RWPE2 (cell line): Measurements from ENCODE around the gene C13orf42.

Experiments
- ATAC-seq: fragments of 200-7000 bp; cut with Tn5 transposase; 3 replicates; pipeline ENCODE4 v1.9.1; 2021; ENCODE audit warnings: low read depth
- DNase-seq: peaks from one replicate; pipeline ENCODE4 v3.0.0-alpha.2; 2020; ENCODE audit warnings: low spot score
- H3K27ac ChIP-seq: fragments of 450-650 bp; 2 replicates; pipeline ENCODE4 v1.5.1; 2017; ENCODE audit warnings: mild to moderate bottlenecking; ENCODE audit not compliant: poor library complexity, severe bottlenecking
- H3K27me3 ChIP-seq: fragments of 250-450 bp; sonication (Bioruptor Pico); 2 replicates; pipeline ENCODE4 v1.5.1; 2021; ENCODE audit warnings: mild to moderate bottlenecking, moderate library complexity; ENCODE audit not compliant: insufficient read depth, poor library complexity, severe bottlenecking
- H3K36me3 ChIP-seq: fragments of 250-450 bp; sonication (Bioruptor Pico); 2 replicates; pipeline ENCODE4 v1.5.1; 2020; ENCODE audit warnings: low read depth, mild to moderate bottlenecking, moderate library complexity
- H3K4me1 ChIP-seq: fragments of 250-450 bp; sonication (Bioruptor Pico); 2 replicates; pipeline ENCODE4 v1.5.1; 2021; ENCODE audit warnings: mild to moderate bottlenecking, moderate library complexity; ENCODE audit not compliant: insufficient read depth, poor library complexity, severe bottlenecking
- H3K4me3 ChIP-seq: fragments of 250-450 bp; sonication (Bioruptor Pico); 2 replicates; pipeline ENCODE4 v1.5.1; 2021; ENCODE audit warnings: mild to moderate bottlenecking, moderate library complexity; ENCODE audit not compliant: severe bottlenecking
- H3K9me3 ChIP-seq: fragments of 250-450 bp; sonication (Bioruptor Pico); 2 replicates; pipeline ENCODE4 v1.5.1; 2021; ENCODE audit warnings: mild to moderate bottlenecking, moderate library complexity; ENCODE audit not compliant: severe bottlenecking
- TF ChIP-seq, protein P1 (sequence below): fragments of 450-650 bp; IDR thresholded peaks from one replicate; pipeline ENCODE4 v1.5.1; 2017; ENCODE audit warnings: mild to moderate bottlenecking, moderate library complexity; ENCODE audit not compliant: poor library complexity, severe bottlenecking

Gene C13orf42

DNA sequence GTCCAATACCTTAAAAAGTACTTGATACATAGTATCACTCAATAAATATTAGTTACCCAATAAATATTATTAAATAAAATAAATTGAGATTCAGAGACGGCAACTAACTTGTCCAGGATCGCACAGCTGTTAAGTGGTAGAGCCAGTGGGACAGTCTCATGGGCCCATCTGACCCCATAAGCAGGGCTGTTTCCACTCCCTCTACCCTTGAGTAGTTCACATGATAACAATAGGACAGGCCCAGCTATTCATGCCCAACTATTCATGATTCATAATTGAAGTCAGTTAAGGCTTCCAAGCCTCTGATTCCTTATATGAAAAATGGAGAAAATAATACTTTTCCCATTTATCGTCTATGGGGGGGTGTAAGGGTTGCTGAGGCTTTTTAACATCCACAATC lies 78.2 kb downstream of the C13orf42 start:
- H3K36me3 ChIP-seq, result no peaks in the 10 kb centered on the region
- H3K4me1 ChIP-seq, result no peaks in the 10 kb centered on the region
- no peak overlapping the region for H3K4me3 ChIP-seq
- DNase-seq, result no peak
- H3K27me3 ChIP-seq, result no peaks in the 10 kb centered on the region
- TF ChIP-seq, protein P1, sequence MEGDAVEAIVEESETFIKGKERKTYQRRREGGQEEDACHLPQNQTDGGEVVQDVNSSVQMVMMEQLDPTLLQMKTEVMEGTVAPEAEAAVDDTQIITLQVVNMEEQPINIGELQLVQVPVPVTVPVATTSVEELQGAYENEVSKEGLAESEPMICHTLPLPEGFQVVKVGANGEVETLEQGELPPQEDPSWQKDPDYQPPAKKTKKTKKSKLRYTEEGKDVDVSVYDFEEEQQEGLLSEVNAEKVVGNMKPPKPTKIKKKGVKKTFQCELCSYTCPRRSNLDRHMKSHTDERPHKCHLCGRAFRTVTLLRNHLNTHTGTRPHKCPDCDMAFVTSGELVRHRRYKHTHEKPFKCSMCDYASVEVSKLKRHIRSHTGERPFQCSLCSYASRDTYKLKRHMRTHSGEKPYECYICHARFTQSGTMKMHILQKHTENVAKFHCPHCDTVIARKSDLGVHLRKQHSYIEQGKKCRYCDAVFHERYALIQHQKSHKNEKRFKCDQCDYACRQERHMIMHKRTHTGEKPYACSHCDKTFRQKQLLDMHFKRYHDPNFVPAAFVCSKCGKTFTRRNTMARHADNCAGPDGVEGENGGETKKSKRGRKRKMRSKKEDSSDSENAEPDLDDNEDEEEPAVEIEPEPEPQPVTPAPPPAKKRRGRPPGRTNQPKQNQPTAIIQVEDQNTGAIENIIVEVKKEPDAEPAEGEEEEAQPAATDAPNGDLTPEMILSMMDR, result no peak
- no peak overlapping the region for H3K27ac ChIP-seq
- no peaks in the 10 kb centered on the region for H3K9me3 ChIP-seq
- ATAC-seq, result no peak
